MM.1S (cell line): ENCODE results near the gene PIGU.

ENCODE experiments used
- DNase-seq: peaks from one replicate; pipeline ENCODE4 v3.0.0-alpha.2; 2015
- H2AFZ ChIP-seq: fragments of 300-600 bp; sonication (generic); 2 replicates; pipeline ENCODE4 v1.6.0; 2016; ENCODE audit warnings: antibody characterized with exemption, low read length
- H3F3A ChIP-seq: fragments of 300-600 bp; sonication (generic); 2 replicates; pipeline ENCODE4 v1.6.1; 2016; ENCODE audit warnings: mild to moderate bottlenecking, antibody characterized with exemption, low read length, moderate library complexity, mixed read lengths; ENCODE audit not compliant: insufficient read depth
- H3K27ac ChIP-seq: fragments of 300-600 bp; sonication (generic); 2 replicates; pipeline ENCODE4 v1.5.1; 2016; ENCODE audit warnings: mild to moderate bottlenecking, low read length
- H3K27me3 ChIP-seq: fragments of 300-600 bp; sonication (generic); replicated peaks from 2 replicates; pipeline ENCODE4 v1.6.0; 2016; ENCODE audit warnings: low read length; ENCODE audit not compliant: insufficient read depth
- H3K36me3 ChIP-seq: fragments of 300-600 bp; sonication (generic); replicated peaks from 2 replicates; pipeline ENCODE4 v1.6.1; 2016; ENCODE audit warnings: mild to moderate bottlenecking, low read length, mixed read lengths; ENCODE audit not compliant: insufficient read depth
- H3K4me1 ChIP-seq: fragments of 300-600 bp; sonication (generic); 2 replicates; pipeline ENCODE4 v1.6.1; 2016; ENCODE audit warnings: low read length, mixed read lengths
- H3K4me2 ChIP-seq: fragments of 300-600 bp; sonication (generic); 2 replicates; pipeline ENCODE4 v1.6.0; 2016; ENCODE audit warnings: low read depth, low read length
- H3K4me3 ChIP-seq: fragments of 300-600 bp; sonication (generic); 2 replicates; pipeline ENCODE4 v1.5.1; 2016; ENCODE audit warnings: low read length, mixed read lengths
- H3K79me2 ChIP-seq: fragments of 300-600 bp; sonication (generic); 2 replicates; pipeline ENCODE4 v1.6.1; 2016; ENCODE audit warnings: mixed run types, low read length, mixed read lengths
- H3K9ac ChIP-seq: fragments of 300-600 bp; sonication (generic); 2 replicates; pipeline ENCODE4 v1.6.1; 2016; ENCODE audit warnings: low read length, mixed read lengths
- H3K9me2 ChIP-seq: fragments of 300-600 bp; sonication (generic); replicated peaks from 2 replicates; pipeline ENCODE4 v1.6.1; 2016; ENCODE audit warnings: mild to moderate bottlenecking, low read length, mixed read lengths; ENCODE audit not compliant: insufficient read depth
- H3K9me3 ChIP-seq: fragments of 300-600 bp; sonication (generic); replicated peaks from 2 replicates; pipeline ENCODE4 v1.6.1; 2016; ENCODE audit warnings: mild to moderate bottlenecking, low read length, mixed read lengths; ENCODE audit not compliant: insufficient read depth
- H4K20me1 ChIP-seq: fragments of 300-600 bp; sonication (generic); 2 replicates; pipeline ENCODE4 v1.6.1; 2016; ENCODE audit warnings: mild to moderate bottlenecking, low read length, moderate library complexity, mixed read lengths; ENCODE audit not compliant: insufficient read depth
- EZH2 ChIP-seq: fragments of 300-600 bp; sonication (generic); optimal IDR thresholded peaks from 2 replicates; pipeline ENCODE3; 2017; ENCODE audit warnings: low read depth, mild to moderate bottlenecking, antibody characterized with exemption, low read length, mixed read lengths
- EZH2phosphoT487 ChIP-seq: fragments of 300-600 bp; sonication (generic); IDR thresholded peaks from 2 replicates; pipeline ENCODE4 v1.6.1; 2018; ENCODE audit warnings: antibody characterized with exemption, low read length
- TF ChIP-seq, protein P1 (sequence below): fragments of 300-600 bp; sonication (generic); IDR thresholded peaks from 2 replicates; pipeline ENCODE4 v1.5.1; 2016; ENCODE audit warnings: antibody characterized with exemption, low read length, mixed read lengths

Gene PIGU

DNA sequence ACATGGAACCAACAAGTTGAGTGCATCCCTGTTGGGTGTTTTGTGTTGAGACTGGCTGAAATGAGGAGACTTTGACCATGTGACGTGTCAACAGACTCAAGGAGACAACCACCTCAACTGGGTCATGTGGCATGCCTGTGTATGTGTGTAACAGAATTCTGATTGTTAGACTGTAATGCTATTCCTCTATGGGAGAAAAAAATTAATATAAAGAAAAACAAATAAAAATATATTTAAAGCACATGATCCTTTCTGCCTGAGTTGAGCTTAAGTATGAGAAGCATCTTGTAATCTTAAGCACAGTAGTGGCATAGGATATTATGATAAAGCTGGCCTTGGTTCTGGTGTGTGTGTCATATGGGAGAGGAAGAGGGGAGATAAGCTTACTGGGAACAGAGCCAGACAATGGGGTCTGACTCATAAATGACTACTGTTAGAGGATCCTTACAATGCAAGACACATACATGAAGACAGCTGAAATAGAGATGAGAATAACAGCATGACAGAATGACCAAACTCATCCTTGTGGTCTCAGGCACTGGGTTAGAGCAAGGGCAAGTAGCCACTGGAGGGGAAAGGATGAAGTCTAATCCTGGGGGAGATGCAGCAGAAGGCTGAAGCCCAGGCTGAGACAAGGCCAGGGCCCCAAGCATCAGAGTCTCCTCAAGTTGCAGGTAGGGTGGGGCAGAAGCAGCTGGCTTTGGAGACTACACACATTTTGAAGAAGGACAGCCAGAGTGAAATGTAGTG lies 36.5 kb upstream of the PIGU start:
- no peaks in the 10 kb centered on the region for H3K9me3 ChIP-seq
- no peak overlapping the region for H3K4me3 ChIP-seq
- no peaks in the 10 kb centered on the region; the same call in 1 of the 2 replicates for H3K79me2 ChIP-seq
- no peaks in the 10 kb centered on the region for H3K27me3 ChIP-seq
- no peaks in the 10 kb centered on the region for H3K9me2 ChIP-seq
- H3K4me2 ChIP-seq: no peak overlapping the region
- no peak for TF ChIP-seq EZH2
- TF ChIP-seq, protein P1, sequence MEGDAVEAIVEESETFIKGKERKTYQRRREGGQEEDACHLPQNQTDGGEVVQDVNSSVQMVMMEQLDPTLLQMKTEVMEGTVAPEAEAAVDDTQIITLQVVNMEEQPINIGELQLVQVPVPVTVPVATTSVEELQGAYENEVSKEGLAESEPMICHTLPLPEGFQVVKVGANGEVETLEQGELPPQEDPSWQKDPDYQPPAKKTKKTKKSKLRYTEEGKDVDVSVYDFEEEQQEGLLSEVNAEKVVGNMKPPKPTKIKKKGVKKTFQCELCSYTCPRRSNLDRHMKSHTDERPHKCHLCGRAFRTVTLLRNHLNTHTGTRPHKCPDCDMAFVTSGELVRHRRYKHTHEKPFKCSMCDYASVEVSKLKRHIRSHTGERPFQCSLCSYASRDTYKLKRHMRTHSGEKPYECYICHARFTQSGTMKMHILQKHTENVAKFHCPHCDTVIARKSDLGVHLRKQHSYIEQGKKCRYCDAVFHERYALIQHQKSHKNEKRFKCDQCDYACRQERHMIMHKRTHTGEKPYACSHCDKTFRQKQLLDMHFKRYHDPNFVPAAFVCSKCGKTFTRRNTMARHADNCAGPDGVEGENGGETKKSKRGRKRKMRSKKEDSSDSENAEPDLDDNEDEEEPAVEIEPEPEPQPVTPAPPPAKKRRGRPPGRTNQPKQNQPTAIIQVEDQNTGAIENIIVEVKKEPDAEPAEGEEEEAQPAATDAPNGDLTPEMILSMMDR: no peak
- peaks cover 4% of the 10 kb centered on the region; the same call in 1 of the 2 replicates for H3K4me1 ChIP-seq
- H2AFZ ChIP-seq: no peak overlapping the region
- no peaks in the 10 kb centered on the region for H3K36me3 ChIP-seq
- no peaks in the 10 kb centered on the region for H4K20me1 ChIP-seq
- no peak overlapping the region for H3K27ac ChIP-seq
- no peak for DNase-seq
- H3F3A ChIP-seq: peaks cover 5% of the 10 kb centered on the region; the same call in 1 of the 2 replicates
- H3K9ac ChIP-seq: no peak overlapping the region

DNA sequence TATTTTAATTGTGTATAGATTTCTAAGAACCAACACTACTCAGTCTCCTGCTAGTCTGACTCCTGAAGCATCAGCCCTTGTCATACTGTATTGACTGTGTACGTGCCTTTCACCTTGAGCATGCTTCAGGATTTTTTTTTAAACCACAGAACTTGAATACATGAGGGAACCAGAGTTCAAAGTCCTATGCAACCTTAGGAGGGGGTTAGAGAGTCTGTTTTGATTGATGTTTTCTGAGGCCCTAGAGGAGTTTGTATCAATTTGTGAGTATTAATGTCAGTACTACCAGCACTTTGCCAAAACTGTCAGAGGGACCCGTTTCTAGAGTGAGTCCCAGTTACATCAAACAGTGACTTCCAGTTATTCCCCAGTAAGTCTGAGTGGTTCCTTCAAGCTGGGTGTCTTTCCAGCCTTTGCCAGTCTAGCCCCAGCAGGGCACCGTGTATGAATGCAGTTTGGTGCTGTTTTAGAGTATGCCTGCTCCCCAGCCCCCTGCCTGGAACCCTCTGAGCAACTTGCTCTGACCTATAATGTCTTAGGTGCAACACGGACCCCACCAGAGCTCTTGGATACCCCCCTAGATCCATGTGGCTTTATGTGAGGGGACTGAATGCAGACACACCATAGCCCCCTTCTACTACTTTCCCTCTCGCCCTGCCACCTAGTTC lies 35.8 kb upstream of the PIGU start:
- TF ChIP-seq, protein P1: no peak
- no peak for TF ChIP-seq EZH2phosphoT487
- TF ChIP-seq EZH2: no peak
- Histone ChIP-seq H3K9me2 (no peaks in the 10 kb centered on the region), H3K4me3 (no peak overlapping the region), H3K9me3 (no peaks in the 10 kb centered on the region), H4K20me1 (no peaks in the 10 kb centered on the region), H3K27ac (no peak overlapping the region), H3K27me3 (no peaks in the 10 kb centered on the region), H3F3A (peaks cover 9% of the 10 kb centered on the region; the same call in 1 of the 2 replicates), H3K9ac (no peak overlapping the region), H3K79me2 (no peaks in the 10 kb centered on the region; the same call in 1 of the 2 replicates), H3K4me2 (no peak overlapping the region), H3K4me1 (peaks cover 4% of the 10 kb centered on the region; the same call in 1 of the 2 replicates), H3K36me3 (no peaks in the 10 kb centered on the region), H2AFZ (no peak overlapping the region)
- DNase-seq: no peak

DNA sequence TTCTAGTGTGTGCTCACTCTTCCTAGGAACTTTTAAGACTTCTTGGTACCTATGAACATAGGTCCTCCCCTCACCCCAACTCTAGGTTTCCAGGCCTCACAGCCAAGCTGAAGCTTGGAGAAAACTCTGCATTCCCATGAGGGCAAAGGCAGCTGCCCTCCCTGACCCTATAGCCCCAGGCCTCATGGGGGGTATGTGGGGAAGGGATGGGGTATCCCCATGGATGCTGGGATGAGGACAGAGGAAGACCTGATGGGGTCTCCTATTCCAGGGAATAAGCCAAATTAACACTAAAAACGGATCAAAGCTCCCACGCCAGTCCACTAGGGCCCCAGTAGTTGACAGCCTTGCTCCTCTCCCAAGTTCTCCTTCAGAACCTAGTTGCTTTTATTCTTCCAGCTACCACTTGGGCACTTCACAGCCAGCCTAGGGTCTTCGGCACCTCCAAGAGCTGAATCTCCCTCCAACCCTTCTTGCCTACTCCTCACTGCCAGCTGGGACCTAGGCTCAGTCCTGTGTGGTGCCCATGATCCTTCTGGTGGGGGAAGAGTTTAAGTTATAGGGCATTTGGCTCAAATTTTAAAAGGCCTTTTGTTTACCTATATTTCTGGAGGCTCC lies 35.0 kb upstream of the PIGU start:
- peaks cover 9% of the 10 kb centered on the region; the same call in 1 of the 2 replicates for H3F3A ChIP-seq
- H3K4me1 ChIP-seq: peaks cover 4% of the 10 kb centered on the region; the same call in 1 of the 2 replicates
- no peak overlapping the region for H3K4me3 ChIP-seq
- no peaks in the 10 kb centered on the region for H3K9me2 ChIP-seq
- no peaks in the 10 kb centered on the region; the same call in 1 of the 2 replicates for H3K79me2 ChIP-seq
- no peak overlapping the region for H3K4me2 ChIP-seq
- no peak for DNase-seq
- TF ChIP-seq EZH2: no peak
- no peak for TF ChIP-seq EZH2phosphoT487
- TF ChIP-seq, protein P1: no peak
- H3K9me3 ChIP-seq: no peaks in the 10 kb centered on the region
- H3K27ac ChIP-seq: no peak overlapping the region
- H4K20me1 ChIP-seq: no peaks in the 10 kb centered on the region
- no peaks in the 10 kb centered on the region for H3K27me3 ChIP-seq
- no peak overlapping the region for H2AFZ ChIP-seq
- no peak overlapping the region for H3K9ac ChIP-seq
- no peaks in the 10 kb centered on the region for H3K36me3 ChIP-seq
